Measurements from ENCODE around the gene RFXAP. TPM values are rescaled to one million over a fixed set of nuclear protein-coding genes. Genes with fewer than 3 reads are reported as not detected.

RFXAP gene
- total RNA-seq, 2 donors from 2014 or later = 13.9 to 20.2 TPM

GRCh38 chr13:36794706-36795105 is 24.3 kb upstream of the RFXAP start:
- Mint-ChIP-seq H3K27ac (no peak overlapping the region), H3K36me3 (ENCODE audit: insufficient read depth in 2 of 2) (no peaks in the 10 kb centered on the region), H3K4me3 (no peak overlapping the region), H3K4me1 (ENCODE audit: low read depth) (no peaks in the 10 kb centered on the region), H3K27me3 (ENCODE audit: low read depth) (no peaks in the 10 kb centered on the region), H3K9me3 (no peaks in the 10 kb centered on the region)
- ATAC-seq (replicated peaks in 1 of 2) = no peak
- no peak for DNase-seq

GRCh38 chr13:36795463-36795862 is 23.6 kb upstream of the RFXAP start:
- no peak for DNase-seq
- H3K4me3 Mint-ChIP-seq = no peak overlapping the region
- ATAC-seq (replicated peaks in 1 of 2) = no peak
- no peaks in the 10 kb centered on the region for H3K27me3 Mint-ChIP-seq (ENCODE audit: low read depth)
- no peaks in the 10 kb centered on the region for H3K9me3 Mint-ChIP-seq
- no peak overlapping the region for H3K27ac Mint-ChIP-seq
- H3K36me3 Mint-ChIP-seq (ENCODE audit: insufficient read depth in 2 of 2) = no peaks in the 10 kb centered on the region
- H3K4me1 Mint-ChIP-seq (ENCODE audit: low read depth) = no peaks in the 10 kb centered on the region

- Mint-ChIP-seq H3K27ac (no peak overlapping the region), H3K36me3 (ENCODE audit: insufficient read depth in 2 of 2) (no peaks in the 10 kb centered on the region)
- no peak for ATAC-seq (replicated peaks in 1 of 2)
These were observed 23.0 kb upstream of the RFXAP start for GRCh38 chr13:36796052-36796451.

GRCh38 chr13:36801035-36801434 is 18.0 kb upstream of the RFXAP start:
- DNase-seq = no peak
- Mint-ChIP-seq H3K4me3 (no peak overlapping the region), H3K27me3 (ENCODE audit: low read depth) (peaks cover 22% of the 10 kb centered on the region), H3K36me3 (ENCODE audit: insufficient read depth in 2 of 2) (no peaks in the 10 kb centered on the region), H3K4me1 (ENCODE audit: low read depth) (no peaks in the 10 kb centered on the region), H3K9me3 (no peaks in the 10 kb centered on the region), H3K27ac (no peak overlapping the region)
- no peak for ATAC-seq (replicated peaks in 1 of 2)

More at GRCh38 chr13:36796052-36796451, 23.0 kb upstream of the RFXAP start:
- Mint-ChIP-seq H3K9me3 (no peaks in the 10 kb centered on the region), H3K27me3 (ENCODE audit: low read depth) (no peaks in the 10 kb centered on the region), H3K4me3 (no peak overlapping the region), H3K4me1 (ENCODE audit: low read depth) (no peaks in the 10 kb centered on the region)
- DNase-seq = no peak

GRCh38 chr13:36804588-36804987 is 14.4 kb upstream of the RFXAP start:
- no peak overlapping the region for H3K4me3 Mint-ChIP-seq
- no peaks in the 10 kb centered on the region for H3K4me1 Mint-ChIP-seq (ENCODE audit: low read depth)
- H3K9me3 Mint-ChIP-seq = no peaks in the 10 kb centered on the region
- ATAC-seq (replicated peaks in 1 of 2) (no peak), DNase-seq (no peak)
- no peaks in the 10 kb centered on the region for H3K36me3 Mint-ChIP-seq (ENCODE audit: insufficient read depth in 2 of 2)
- H3K27me3 Mint-ChIP-seq (ENCODE audit: low read depth) = peaks cover 31% of the 10 kb centered on the region
- H3K27ac Mint-ChIP-seq = no peak overlapping the region

- Mint-ChIP-seq H3K4me1 (ENCODE audit: low read depth) (no peaks in the 10 kb centered on the region), H3K9me3 (no peaks in the 10 kb centered on the region), H3K36me3 (ENCODE audit: insufficient read depth in 2 of 2) (no peaks in the 10 kb centered on the region), H3K27ac (no peak overlapping the region), H3K27me3 (ENCODE audit: low read depth) (peaks cover 37% of the 10 kb centered on the region), H3K4me3 (no peak overlapping the region)
- DNase-seq = no peak
- ATAC-seq (replicated peaks in 1 of 2) = no peak
These were observed 12.9 kb upstream of the RFXAP start for GRCh38 chr13:36806102-36806501.

- H3K4me3 Mint-ChIP-seq = no peak overlapping the region
- DNase-seq (no peak), ATAC-seq (replicated peaks in 1 of 2) (no peak)
- no peak overlapping the region for H3K27ac Mint-ChIP-seq
- H3K27me3 Mint-ChIP-seq (ENCODE audit: low read depth) = peaks cover 37% of the 10 kb centered on the region
- H3K4me1 Mint-ChIP-seq (ENCODE audit: low read depth) = no peaks in the 10 kb centered on the region
- H3K9me3 Mint-ChIP-seq = no peaks in the 10 kb centered on the region
- H3K36me3 Mint-ChIP-seq (ENCODE audit: insufficient read depth in 2 of 2) = no peaks in the 10 kb centered on the region
These were observed 11.4 kb upstream of the RFXAP start for GRCh38 chr13:36807616-36808015.

- Mint-ChIP-seq H3K4me1 (ENCODE audit: low read depth) (peaks cover 10% of the 10 kb centered on the region), H3K9me3 (no peaks in the 10 kb centered on the region), H3K36me3 (ENCODE audit: insufficient read depth in 2 of 2) (no peaks in the 10 kb centered on the region), H3K27ac (no peak overlapping the region), H3K4me3 (no peak overlapping the region), H3K27me3 (ENCODE audit: low read depth) (peaks cover 38% of the 10 kb centered on the region)
- no peak for ATAC-seq (replicated peaks in 1 of 2)
- DNase-seq = no peak
These were observed 5.8 kb upstream of the RFXAP start for GRCh38 chr13:36813225-36813624.

GRCh38 chr13:36814465-36814864 is 4.6 kb upstream of the RFXAP start:
- Mint-ChIP-seq H3K9me3 (no peaks in the 10 kb centered on the region), H3K27me3 (ENCODE audit: low read depth) (peaks cover 38% of the 10 kb centered on the region), H3K36me3 (ENCODE audit: insufficient read depth in 2 of 2) (peaks cover 0 to under 1% of the 10 kb centered on the region in 2 donors), H3K4me3 (no peak overlapping the region), H3K4me1 (ENCODE audit: low read depth) (peaks cover 16% of the 10 kb centered on the region), H3K27ac (no peak overlapping the region)
- no peak for ATAC-seq (replicated peaks in 1 of 2)
- no peak for DNase-seq

- Mint-ChIP-seq H3K9me3 (no peaks in the 10 kb centered on the region), H3K27ac (no peak overlapping the region), H3K27me3 (ENCODE audit: low read depth) (peaks cover 36% of the 10 kb centered on the region), H3K4me3 (no peak overlapping the region), H3K36me3 (ENCODE audit: insufficient read depth in 2 of 2) (peaks cover 1 to 2% of the 10 kb centered on the region in 2 donors), H3K4me1 (ENCODE audit: low read depth) (peaks cover 22% of the 10 kb centered on the region)
- ATAC-seq (replicated peaks in 1 of 2) (no peak), DNase-seq (peak in 1 of 2 donors; percentile 17)
These were observed 4.0 kb upstream of the RFXAP start for GRCh38 chr13:36815062-36815461.

GRCh38 chr13:36817996-36818803 is 822 bp upstream of the RFXAP start:
- peaks cover 4 to 7% of the 10 kb centered on the region in 2 donors for H3K36me3 Mint-ChIP-seq (ENCODE audit: insufficient read depth in 2 of 2)

GRCh38 chr13:36819739-36820090 is 693 bp downstream of the RFXAP start:
- H3K27me3 Mint-ChIP-seq (ENCODE audit: low read depth) = peaks cover 14% of the 10 kb centered on the region
- DNase-seq = peak; percentile 37
- H3K4me1 Mint-ChIP-seq (ENCODE audit: low read depth) = peaks cover 66% of the 10 kb centered on the region
- ATAC-seq (replicated peaks in 1 of 2) = peak; percentile 21 to 29
- H3K4me3 Mint-ChIP-seq = peak overlapping the region; percentile 96
- peak overlapping the region; percentile 96 for H3K27ac Mint-ChIP-seq
- H3K9me3 Mint-ChIP-seq = no peaks in the 10 kb centered on the region
- H3K36me3 Mint-ChIP-seq (ENCODE audit: insufficient read depth in 2 of 2) = peaks cover 4 to 11% of the 10 kb centered on the region in 2 donors

More at GRCh38 chr13:36817996-36818803, 822 bp upstream of the RFXAP start:
- DNase-seq = no peak
- peaks cover 29% of the 10 kb centered on the region for H3K27me3 Mint-ChIP-seq (ENCODE audit: low read depth)
- H3K4me3 Mint-ChIP-seq = peak overlapping the region; percentile 96
- ATAC-seq (replicated peaks in 1 of 2) = no peak
- H3K9me3 Mint-ChIP-seq = no peaks in the 10 kb centered on the region
- peak overlapping the region; percentile 91 for H3K27ac Mint-ChIP-seq
- H3K4me1 Mint-ChIP-seq (ENCODE audit: low read depth) = peaks cover 51% of the 10 kb centered on the region

- Mint-ChIP-seq H3K4me3 (peak overlapping the region; percentile 96), H3K36me3 (ENCODE audit: insufficient read depth in 2 of 2) (peaks cover 4 to 16% of the 10 kb centered on the region in 2 donors), H3K9me3 (no peaks in the 10 kb centered on the region), H3K27ac (peak overlapping the region; percentile 96), H3K27me3 (ENCODE audit: low read depth) (peaks cover 11% of the 10 kb centered on the region), H3K4me1 (ENCODE audit: low read depth) (peaks cover 71% of the 10 kb centered on the region)
- no peak for DNase-seq
- peak; percentile 55 to 57 for ATAC-seq (replicated peaks in 1 of 2)
These were observed 1.2 kb downstream of the RFXAP start for GRCh38 chr13:36820222-36820621.

- no peaks in the 10 kb centered on the region for H3K27me3 Mint-ChIP-seq (ENCODE audit: low read depth)
- peak overlapping the region; percentile 47 to 81 for H3K4me3 Mint-ChIP-seq
- peaks cover 4 to 22% of the 10 kb centered on the region in 2 donors for H3K36me3 Mint-ChIP-seq (ENCODE audit: insufficient read depth in 2 of 2)
- peak overlapping the region; percentile 86 for H3K27ac Mint-ChIP-seq
- peaks cover 65% of the 10 kb centered on the region for H3K4me1 Mint-ChIP-seq (ENCODE audit: low read depth)
- ATAC-seq (replicated peaks in 1 of 2) (no peak), DNase-seq (no peak)
- H3K9me3 Mint-ChIP-seq = no peaks in the 10 kb centered on the region
These were observed 3.8 kb downstream of the RFXAP start for GRCh38 chr13:36822785-36823184.
